Amniotic stem cell (primary cell): ENCODE results near the gene AGPAT3.

Source experiments
- DNase-seq: peaks from one replicate; lab custom pipeline; 2025; lab: John Stamatoyannopoulos, UW

AGPAT3 gene

DNA sequence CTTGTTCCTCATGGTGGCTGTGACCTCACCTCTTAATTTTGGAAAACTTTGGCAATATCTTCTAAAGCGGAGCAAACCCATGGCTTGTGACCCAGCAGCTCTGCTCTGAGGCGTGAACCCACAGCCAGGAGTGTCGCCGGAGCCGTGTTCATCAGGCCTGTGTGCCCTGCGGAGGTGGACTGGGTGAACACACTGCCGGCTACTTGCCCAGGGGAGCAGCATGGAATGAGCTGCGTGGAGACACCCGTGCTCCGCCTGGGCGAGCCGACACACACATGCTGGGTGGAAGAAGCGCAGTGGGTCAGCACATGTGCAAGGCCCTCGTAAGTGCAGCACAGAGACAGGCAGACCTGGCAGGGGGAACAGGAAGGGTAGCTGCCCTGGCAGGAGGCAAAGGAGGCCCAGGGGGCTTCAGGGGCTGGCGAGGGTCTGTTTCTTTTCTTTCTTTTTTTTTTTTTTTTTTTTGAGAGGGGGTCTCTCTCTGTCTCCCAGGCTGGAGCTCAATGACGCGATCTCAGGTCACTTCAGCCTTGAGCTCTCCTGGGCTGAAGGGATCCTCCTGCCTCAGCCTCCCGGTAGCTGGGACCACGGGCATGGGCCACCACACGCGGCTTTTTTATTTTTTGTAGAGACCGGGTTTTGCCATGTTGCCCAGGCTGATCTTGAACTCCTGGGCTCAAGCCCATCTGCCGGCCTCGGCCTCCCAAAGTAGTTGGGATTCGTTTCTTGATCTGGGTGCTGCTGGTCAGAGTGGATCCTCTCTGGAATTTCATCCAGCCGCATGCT is 41.8 kb downstream of the AGPAT3 start:
- no peak for DNase-seq

DNA sequence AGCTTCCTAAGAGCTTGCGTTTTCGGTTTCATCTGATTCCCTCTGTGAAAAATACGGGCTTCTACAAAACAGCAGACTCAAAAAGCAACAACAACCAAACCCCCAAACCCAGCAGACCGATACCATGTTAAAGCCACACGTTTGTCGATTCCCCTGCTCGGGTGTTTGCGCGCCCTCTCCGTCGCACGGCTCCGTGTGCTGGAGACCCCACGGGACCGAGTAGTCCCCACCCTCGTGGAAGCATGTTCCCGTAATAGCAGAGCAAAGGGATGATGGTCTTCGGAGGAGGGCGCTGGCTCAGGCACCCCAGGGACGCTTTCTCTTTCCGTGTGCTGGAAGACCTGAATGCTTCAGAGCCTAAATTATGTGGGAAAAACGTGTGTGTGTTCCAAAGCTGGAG is 42.7 kb downstream of the AGPAT3 start:
- DNase-seq: no peak

DNA sequence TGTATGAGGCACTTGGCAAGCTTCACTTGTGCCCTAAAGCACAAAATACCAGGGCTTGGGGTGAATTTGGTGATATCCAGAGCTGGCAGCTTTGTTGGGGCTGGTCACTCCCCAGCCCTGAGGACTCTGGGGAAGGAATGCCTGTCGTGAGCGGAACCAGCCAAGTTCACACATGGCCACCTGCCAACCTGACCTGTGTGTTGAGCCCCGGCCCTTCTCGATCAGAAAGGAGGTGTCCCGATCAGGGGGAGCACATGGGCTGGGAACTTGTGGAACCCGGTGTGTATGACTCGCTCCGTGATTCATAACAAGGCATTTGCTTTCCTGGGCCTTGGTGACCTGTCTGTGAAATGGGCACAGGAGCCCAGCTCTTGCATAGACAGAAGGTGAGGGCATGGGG is 43.1 kb downstream of the AGPAT3 start:
- DNase-seq: no peak

- DNase-seq: no peak
Measured at GRCh38 chr21:43909741-43910400, 44.8 kb downstream of the AGPAT3 start.

DNA sequence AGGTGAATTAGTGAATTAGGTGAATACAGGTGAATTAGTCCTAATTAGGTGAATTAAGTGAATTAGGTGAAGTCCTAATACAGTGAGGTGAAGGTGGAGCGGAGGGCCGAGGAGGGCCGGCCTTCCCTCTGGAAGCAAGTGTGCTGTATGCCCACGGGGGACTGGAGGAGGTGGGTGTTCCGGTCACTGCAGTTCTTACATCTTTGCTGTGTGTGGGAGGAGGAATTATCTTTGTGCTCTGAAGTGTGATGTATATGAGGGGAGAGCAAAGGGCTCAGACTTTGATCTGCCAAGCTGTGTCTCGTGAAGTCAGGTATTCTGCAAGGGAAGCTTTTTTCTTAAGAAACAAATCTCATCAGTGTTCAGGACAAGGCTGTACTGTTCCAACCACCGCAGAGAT is 45.4 kb downstream of the AGPAT3 start:
- no peak for DNase-seq

DNA sequence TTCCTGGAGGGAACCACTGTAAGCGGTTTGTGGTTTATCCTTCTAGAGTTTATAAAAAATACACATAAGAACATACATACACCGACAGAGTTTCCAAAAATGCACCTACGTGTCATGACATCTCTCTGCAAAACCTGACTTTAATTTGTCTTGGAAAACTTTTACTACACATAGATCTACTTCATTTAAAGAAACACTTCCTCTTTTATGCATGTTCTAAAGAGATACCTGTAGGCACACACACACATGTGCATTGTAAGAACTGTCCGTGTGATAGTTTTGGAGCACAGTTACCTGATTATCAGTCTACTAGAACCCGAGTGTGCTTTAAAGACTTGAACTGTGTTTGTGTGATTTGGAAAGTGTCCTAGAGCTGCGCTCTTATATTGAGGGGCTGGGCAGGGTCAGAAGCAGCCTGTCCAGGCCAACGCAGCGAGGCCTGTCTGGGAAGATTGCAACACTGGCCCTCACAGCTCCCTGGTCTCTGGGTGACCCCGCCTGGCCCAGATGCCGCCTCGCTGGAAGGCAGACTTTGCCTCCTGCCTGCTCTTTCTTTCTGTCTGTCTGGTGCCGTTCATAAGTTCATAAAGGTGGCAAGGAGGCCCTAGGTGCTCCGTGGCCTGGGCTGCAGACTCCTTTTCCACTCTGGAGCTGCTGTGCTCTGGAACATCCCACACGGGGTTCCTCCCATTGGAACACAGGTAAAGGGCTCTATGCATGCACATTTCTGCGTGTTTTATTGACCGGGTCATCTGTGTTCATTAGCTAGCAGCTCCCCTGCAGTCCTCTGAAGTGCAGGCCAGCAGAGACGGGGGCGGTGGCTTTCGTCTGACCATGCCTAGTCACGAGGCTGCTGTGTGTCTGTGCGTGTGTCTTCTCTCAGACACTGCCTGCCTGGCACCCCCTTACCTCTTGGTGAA is 46.3 kb downstream of the AGPAT3 start:
- no peak for DNase-seq

- no peak for DNase-seq
Measured at GRCh38 chr21:43911935-43912487, 47.0 kb downstream of the AGPAT3 start.

DNA sequence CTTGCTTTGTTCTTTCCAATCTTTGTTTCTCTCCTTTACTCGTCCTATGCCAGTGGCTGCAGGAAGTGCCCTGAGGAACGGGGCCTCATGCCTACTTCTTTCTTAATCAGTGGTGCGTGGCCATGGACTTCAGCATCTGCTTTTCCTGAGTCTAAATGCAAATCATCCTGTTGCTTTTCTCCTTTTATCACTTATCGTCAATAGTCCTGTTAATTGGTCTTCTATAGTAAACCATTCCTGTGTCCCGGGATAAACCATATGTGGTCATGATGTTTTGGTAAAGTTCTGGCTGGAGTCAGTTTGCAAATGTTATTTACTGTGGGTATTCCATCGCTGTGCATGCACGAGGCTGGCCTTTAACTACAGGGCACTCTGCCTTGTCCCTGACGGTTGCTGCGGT is 47.5 kb downstream of the AGPAT3 start:
- DNase-seq: no peak

- no peak for DNase-seq
Measured at GRCh38 chr21:43912910-43913309, 47.9 kb downstream of the AGPAT3 start.

DNA sequence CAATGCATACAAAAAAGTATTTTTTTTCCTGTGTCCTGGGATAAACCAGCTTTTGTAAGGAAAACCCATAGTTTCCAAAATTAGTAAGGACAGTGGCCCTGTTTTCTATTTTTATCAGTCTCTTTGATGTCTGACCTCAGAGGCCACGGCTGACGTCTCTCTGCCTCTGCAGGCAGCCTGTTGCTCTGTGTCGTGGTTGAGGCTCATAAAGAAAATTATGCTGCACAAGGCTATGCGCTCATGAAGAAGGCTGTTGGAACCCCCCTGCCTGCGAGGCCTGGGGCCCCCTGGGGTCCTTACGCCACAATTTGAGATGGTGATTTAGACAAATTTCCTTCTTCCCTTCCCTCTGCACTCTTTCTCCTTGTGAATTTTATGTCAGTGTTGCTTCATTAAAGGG is 48.9 kb downstream of the AGPAT3 start:
- no peak for DNase-seq

GRCh38 chr21:43916076-43916475 is 51.1 kb downstream of the AGPAT3 start:
- no peak for DNase-seq

DNA sequence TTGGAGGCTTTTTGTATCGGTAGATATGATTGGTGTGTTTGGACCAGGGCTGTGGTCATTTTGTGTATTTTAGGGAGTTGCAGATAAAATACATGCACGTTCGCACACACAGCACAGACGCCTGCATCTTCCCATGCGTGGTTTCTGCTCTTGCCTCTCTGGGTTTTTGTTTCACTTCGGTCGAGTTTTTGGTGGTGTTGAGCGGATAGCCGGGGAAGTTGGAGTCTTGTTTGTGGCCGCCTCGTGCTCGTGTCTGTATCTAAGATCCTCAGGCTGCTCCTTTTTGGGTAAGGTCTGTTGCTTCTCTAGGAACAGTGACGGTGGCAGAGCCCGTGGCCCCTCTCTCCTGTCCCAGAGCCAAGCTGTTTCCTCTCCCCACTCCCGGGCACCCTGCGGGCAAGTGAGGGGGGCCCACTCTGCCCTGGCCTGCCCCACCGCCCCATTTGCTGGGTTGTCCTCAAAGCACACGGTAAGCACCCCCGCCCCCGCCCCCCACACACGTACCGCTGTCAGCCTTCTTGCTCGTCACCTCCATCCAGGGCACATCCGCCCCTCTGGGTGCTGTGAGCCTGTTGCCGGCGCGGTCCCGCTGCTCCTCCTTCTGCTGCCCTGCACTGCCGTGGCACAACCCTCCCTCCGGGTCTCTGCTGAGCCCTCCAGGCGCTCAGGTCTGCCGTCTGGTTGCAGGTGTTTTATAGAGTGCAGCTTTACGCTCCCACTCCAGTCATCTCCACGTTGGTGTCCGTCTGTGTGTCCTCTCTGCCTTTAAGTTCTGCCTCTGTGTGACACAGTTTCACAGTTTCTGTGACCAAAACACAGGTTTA is 51.9 kb downstream of the AGPAT3 start:
- DNase-seq: no peak

- no peak for DNase-seq
Measured at GRCh38 chr21:43917515-43918384, 52.7 kb downstream of the AGPAT3 start.

DNA sequence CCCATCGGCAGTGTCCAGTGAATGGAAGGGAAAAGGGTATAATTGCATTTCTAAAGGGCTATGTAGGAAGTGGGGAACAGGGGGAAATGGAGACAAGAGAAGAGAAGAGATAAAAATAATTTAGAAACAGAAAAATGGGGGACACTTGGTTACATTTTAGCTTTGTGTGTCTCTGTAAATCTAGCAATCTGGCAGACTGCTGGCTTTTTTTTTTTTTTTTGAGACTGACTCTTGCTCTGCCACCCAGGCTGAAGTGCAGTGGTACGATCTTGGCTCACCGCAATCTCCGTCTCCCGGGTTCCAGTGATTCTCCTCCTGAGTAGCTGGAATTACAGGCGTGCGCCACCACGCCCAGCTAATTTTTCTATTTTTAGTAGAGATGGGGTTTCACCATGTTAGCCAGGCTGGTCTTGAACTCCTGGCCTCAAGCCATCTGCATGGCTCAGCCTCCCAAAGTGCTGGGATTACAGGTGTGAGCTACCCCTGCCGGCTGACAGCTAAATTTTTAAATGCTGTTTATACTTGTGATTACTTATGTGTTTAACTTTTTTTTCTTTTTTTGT is 53.4 kb downstream of the AGPAT3 start:
- DNase-seq: no peak

DNA sequence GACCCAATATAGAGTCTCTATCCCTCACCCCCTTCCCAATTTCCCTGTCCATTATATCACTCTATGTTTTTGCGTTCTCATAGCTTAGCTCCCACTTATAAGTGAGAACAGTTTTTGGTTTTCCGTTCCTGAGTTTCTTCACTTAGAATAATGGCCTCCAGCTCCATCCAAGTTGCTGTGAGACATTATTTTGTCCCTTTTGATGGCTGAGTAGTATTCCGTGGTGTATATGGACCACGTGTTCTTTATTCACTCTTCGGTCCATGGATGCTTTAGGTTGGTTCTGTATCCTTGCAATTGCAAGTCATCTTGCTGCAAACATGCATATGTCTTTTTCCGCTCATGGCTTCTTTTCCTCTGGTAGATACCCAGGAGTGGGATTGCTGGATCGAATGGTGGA is 54.3 kb downstream of the AGPAT3 start:
- DNase-seq: no peak

GRCh38 chr21:43919871-43920801 is 55.1 kb downstream of the AGPAT3 start:
- no peak for DNase-seq

- DNase-seq: no peak
Measured at GRCh38 chr21:43921571-43921978, 56.6 kb downstream of the AGPAT3 start.

- no peak for DNase-seq
Measured at GRCh38 chr21:43921979-43922945, 57.2 kb downstream of the AGPAT3 start.
